AG09319 (cell line): ENCODE measurements around the gene COL11A2.

ENCODE experiments used
- DNase-seq: peaks from one replicate; pipeline ENCODE4 v3.0.0-alpha.2; 2010; ENCODE audit warnings: low read depth; ENCODE audit errors: extremely low read depth
- CTCF ChIP-seq: IDR thresholded peaks from 2 replicates; pipeline ENCODE4 v1.5.1; 2011; ENCODE audit warnings: low read depth, mild to moderate bottlenecking, inconsistent platforms, low read length, moderate library complexity

Gene COL11A2

GRCh38 chr6:33206027-33206863, 14.0 kb upstream of the COL11A2 start:
- no peak for DNase-seq
- TF ChIP-seq CTCF = no peak

- peak; percentile 2 for TF ChIP-seq CTCF
- no peak for DNase-seq
Measured at GRCh38 chr6:33205191-33206026, 13.1 kb upstream of the COL11A2 start.

GRCh38 chr6:33204415-33205190, 12.3 kb upstream of the COL11A2 start, which contains the start of gene HSD17B8:
Gene HSD17B8 (plus strand): TSS chr6:33204655. CDS start chr6:33204669, 14 bp downstream.
- DNase-seq = peak; percentile 63
- no peak for TF ChIP-seq CTCF

GRCh38 chr6:33204165-33204414, 11.8 kb upstream of the COL11A2 start:
- no peak for DNase-seq
- TF ChIP-seq CTCF = no peak

- no peak for TF ChIP-seq CTCF
- DNase-seq = no peak
Measured at GRCh38 chr6:33203443-33204164, 11.3 kb upstream of the COL11A2 start.

- no peak for TF ChIP-seq CTCF
- DNase-seq = no peak
Measured at GRCh38 chr6:33202799-33203198, 10.5 kb upstream of the COL11A2 start.
